Activated CD8-positive, alpha-beta memory T cell treated with anti-CD3 and anti-CD28 coated beads for 4 hours (primary cell): Measurements from ENCODE around the gene PDCD1LG2.

ENCODE experiments used
- DNase-seq, 2 donors: peaks; one replicate each; pipeline ENCODE4 v3.0.0-alpha.2; 2020; ENCODE audit warnings: low read depth in 2 of 2

The PDCD1LG2 gene

DNA sequence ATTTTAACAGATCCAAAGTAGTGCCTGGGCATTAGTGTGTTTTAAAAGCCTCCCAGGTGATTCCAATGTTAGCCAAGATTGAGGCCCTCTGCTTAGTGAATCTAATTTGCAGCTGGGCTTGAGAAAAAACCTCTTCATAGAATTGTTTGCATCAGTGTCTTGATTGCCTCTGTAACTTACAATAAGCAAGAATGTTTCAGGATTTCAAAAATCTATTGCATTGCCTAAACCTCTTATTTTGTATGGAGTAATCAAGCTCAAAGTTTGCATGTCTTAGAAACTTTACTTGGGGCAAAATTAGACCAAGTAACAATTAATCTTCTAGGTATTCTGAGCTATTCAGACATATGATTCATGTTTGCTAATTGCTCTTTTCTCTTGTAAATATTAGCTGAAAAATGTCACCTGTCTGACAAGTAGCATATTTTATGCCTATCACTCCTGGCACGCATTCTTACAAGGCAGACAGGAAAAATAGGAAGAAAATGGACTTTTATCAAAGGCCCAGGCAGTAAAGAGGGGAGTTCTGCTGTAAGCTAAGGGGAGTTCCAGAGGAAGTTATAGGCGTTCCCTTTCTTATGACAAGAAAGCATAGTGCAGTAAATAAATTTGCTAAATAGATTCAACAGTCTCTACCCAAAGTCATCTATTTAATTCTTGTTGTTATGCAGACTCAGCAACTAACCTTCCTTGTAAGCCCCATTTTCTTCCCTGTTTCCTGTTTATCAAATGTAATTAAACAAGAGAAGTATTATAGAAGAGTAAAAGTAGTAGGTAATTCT is 21.0 kb downstream of the PDCD1LG2 start:
- no peak for DNase-seq

DNA sequence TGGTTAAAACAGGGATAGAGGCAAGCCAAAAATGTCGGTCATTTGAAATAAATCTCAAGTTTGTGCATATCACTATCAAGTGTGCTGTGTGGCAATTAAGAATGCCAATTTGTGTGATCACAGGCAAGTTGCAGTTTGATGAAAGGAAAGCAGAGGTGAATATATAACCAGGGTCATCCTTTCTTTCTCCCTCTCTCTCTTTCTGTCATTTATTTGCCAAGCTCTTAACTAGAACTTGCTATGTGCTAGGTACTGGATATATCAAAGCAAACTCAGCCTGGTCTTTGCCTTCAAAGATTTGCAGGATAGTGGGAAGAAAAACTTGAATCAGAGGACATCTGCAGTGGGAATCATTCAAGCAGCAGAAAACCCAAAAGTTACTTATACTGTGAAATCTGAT is 22.0 kb downstream of the PDCD1LG2 start:
- no peak for DNase-seq

DNA sequence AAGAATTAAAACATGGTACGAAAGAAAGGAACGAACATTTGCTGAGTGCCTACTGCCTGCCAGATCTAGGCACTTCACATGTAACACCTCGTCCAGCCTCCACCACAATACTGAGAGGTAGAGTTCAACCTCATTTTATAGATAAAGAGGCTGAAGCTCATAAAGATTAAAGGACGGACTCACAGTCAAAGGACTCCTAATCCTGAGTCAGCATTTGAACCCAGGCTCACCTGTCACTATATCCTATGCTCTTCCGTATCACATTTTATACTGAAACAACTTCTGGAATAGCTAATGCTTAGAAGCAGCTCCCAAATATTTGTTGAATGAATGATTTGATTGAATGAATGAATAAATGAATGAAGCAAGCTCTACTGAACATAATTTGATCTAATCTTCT is 22.5 kb downstream of the PDCD1LG2 start:
- DNase-seq = no peak

DNA sequence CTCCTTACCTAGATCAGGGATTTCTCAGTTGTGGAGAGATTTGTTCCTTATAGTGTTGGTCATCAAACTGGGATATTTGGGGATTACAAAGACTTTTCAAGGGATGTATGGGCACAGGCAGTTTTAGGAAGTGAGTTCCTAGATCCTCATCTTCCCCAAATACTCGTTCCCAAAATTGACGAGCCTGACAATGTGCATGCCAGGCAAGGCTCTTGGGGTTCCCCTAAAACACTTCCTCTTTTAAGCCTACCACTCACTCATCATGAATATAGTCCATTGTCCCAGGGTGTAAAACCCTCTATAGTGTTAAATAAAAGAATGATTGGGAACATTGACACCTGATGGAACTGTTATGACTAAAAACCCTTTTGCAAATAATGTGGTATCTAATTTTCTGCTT is 26.4 kb downstream of the PDCD1LG2 start:
- DNase-seq = no peak

DNA sequence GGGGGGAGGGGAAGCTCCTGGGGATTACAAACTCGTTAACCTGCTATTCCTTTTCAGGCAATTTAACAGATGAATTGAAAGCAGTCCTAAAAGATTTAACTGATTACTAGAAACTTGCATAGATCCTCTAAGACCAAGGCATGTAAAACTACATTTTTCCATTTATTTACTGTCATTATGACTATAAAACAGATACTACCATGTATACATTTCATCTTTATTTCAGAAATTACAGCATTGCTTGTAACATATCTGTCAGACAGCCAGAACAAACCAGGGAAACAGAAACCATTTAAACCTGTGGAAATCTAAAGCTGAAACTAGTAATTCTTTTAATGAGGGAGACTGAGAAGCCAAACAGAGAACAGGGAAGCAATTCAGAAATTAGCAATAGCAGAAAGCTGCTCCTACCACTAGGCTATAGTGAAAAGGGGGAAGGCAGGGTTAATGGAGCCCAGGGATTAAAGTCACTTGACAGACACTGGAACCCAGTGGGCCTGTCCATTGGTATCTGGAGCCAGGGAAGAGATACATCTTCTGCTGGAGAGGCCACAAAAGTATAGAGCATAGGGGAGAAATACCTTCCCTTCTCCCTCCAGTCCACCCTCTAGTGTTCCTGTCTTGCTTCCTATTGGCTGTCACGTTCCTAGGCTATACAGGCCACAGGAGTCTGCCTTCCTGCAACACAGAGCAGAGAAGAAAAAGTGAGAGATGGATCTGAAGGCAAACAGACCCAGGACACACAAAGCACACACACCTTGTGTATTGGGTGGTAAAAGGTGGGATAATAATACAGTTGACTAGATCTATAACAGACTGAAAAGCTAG is 33.8 kb downstream of the PDCD1LG2 start:
- DNase-seq = no peak

DNA sequence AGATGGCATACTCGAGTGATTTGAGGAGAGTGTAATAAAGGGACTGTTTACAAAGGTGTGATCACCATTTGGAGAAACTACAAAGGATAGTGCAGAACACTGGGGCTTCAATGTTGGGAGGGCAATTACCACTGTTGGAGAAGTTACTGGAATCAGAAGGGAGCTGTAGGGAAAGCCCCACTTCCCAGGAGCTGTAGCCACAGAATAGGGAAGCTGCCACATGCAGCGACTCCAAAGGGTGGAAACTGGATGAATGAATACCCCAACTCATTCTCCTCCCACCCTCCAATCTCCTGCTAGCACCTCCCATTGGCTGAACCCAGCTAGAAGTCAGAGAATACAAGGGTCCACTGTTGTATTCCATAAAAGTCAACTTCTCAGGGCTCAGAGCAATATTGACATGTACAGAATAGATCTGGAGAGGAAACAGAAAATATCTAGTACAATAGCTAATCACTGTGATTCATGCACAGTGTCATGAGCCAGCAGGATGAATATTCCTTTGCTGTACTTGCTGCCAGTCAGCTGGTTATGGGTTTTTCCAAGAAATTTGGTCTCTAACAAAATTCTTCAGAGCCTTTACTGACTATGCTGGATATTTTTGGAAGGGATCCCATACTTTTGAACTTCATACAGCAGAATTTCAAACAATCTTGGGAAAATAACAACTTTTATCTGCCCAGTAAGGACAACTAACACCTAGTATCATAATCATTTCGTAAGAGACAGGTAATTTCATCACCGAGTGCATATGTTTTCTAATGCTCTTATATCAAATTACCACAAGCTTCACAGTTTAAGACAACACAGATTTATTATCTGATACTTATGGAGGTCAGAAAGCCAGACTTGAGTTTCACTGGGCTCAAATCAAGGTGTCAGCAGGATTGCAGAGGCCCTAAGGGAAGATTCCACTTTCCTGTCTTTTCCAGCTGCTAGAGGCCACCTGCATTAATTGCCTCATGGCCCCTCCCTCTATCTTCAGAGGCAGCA is 39.6 kb downstream of the PDCD1LG2 start:
- DNase-seq = no peak

DNA sequence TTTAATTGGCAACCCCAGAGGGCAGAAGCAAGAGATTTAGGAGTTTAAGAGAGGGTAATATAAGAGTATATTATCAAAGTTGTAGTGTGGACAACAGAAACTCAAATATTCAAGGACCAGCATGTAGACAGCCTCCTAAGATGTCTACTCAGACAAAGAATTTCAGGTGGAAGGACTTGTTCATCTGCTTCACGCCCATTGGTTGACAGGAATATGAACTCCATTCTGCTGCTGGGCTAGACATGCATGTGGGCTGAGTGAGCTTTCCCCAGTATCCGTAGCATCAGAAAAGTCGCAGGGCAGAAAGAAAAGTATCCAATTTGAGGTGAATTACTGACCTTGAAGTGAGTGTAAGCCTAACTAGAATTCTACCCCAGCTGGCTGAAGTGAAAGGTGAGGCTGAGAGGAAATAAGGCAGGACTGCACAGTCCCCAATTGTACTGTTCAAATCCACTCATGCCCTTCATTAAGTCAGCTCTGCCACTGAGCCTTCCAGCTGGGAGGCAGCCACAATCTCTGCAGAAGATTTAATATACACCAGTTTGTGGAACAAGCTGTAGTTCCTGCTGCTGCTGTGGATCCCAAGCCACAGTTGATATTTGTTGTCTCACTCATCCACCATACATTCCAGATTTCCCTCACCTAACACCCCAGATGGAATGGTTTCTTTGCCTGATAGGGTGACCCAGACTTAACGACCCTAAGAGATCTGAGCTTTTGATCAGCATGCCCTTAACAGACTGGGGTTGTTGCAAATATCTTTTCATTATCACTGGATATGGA is 41.2 kb downstream of the PDCD1LG2 start:
- no peak for DNase-seq

DNA sequence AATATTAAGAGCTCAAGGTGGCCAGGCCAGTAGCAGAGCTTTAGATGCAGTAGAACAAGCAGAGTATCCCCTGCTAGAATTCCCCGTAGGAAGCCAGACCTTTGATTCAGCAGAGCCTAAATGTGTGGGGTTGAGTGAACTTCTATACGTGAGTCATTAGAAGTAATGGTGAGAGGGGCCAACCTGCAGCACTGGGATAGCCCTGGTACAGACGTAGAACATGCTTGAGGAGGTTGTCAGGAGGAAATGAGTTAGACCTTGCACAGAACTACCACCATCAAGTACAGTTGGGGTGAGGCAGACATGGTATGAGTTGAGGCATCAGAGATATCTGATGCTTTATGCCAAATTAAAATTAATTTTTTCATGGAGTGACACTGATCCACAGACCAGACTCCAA is 42.0 kb downstream of the PDCD1LG2 start:
- no peak for DNase-seq

DNA sequence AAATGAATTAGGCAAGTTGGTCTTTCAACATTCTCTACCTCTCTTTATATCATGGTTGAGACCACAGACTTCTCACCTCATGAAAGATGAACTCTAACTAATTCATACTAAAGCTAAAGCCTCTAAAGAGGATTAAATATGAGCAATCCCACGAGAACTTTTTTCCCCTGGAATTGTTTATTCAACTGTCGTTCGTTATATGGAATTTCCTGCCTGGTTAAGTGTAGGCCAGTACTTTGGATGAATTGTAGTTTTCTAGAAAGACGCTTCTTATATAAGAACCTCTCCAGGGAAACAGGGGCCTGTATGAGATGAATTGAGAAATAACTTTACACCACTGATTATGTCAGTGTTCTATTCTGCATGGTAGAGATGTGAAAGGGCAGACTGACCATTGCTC is 42.9 kb downstream of the PDCD1LG2 start:
- DNase-seq = no peak

DNA sequence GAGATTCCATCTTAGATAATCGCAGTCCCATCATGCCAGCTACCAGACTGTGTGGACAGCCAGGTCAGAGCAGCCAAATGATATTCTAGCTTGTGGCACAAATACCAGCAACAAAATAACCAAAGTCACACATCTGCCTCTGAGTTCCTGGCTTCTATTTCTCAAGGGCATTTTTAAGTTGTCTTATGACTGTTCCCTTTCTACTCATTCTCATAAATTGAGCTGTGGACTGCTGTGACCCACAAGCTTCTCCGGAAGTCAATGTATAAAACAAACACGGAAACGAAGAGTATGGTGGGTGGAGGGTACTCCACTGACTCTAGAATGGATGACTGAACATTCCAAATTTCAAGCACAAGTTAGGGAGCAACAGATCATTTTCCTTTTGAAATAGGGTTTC is 43.9 kb downstream of the PDCD1LG2 start:
- no peak for DNase-seq

DNA sequence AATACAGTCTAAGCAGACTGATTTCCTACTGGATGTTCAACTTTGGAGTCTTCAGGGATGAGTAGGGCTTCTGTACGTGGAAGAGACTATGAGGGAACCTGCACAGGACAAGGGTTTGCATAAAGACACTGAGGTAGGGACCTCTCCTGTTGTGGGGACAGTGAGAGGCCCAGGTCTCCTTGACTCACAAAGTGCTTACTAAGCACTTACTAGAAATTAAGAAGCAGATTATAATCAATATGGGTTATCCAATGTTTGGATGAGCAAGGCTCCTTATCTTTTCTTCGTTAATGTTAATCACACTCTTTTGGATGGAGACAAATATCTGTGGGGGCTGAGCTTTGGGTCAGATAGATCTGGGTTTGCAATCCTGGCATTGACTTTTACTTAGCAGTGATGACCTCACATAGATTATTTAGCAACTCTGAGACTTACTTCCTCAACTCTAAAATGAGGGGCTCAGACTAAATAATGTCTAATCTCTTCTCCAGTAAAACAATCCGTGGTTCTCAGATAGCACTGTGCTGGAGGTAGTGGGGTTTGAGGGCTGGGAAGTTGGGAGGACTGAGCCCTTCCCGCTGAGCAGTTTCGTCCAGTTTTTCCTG is 45.9 kb downstream of the PDCD1LG2 start:
- no peak for DNase-seq

DNA sequence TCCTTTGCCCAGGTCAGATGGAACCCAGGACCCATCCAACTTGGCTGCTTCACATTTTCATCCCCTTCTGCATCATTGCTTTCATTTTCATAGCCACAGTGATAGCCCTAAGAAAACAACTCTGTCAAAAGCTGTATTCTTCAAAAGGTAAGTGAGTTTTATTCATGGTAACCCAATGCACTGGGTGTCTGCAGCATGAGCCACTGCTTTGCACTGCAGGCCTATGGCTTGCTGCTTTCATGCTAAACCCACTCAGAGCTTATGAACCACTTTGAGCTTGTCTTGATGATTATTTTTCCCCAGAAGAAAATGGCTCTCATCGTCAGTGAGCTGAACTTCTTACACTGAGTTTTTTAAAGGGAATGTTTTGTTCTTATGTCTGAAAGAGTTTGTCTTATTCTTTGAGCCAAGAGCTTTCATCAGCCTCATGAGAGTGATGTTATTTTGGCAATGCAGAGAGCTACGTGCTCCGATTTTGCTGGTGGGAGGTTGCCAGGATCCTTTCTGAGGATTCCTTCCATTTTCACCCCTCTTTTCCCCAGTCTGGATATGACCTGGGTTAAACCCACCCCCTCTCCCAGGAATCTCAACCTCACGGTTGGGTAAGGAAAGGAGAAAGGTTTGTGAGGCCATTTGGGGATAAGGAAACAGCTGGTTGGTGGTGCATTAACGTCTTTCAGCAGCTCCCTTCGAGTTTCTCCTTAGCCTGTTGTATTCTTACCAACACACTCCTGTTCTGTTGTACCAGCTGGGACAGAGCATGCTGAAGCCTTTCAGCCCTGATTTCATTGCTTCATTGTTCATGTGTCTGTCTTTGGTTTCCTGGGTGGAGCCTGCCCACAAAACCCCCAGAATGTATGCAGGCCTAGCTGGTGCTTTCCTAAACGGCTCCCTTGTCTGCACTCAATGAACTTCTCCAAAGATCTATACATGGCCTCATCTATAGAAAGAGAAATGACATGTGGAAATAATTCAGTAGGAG is 47.6 kb downstream of the PDCD1LG2 start:
- peak in 1 of 2 donors; percentile 11 for DNase-seq

DNA sequence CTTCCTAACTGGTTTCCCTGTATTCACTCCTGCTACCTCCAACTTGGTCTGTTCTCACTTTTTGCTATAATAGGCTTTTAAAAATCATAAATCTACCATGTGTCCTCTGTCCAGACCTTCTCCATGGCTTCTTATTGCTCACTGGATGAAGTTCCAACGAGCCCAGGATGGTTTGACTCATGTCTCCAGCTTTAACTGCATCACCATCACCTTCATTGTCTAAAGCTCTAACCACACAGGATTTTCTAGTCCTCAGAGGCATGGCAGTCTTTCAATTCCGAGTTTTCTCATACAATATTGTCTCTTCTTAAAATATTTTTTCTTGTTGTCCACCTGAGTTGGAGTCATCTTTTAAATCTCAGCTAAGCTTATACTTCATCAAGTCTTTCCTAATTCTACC is 49.3 kb downstream of the PDCD1LG2 start:
- no peak for DNase-seq

DNA sequence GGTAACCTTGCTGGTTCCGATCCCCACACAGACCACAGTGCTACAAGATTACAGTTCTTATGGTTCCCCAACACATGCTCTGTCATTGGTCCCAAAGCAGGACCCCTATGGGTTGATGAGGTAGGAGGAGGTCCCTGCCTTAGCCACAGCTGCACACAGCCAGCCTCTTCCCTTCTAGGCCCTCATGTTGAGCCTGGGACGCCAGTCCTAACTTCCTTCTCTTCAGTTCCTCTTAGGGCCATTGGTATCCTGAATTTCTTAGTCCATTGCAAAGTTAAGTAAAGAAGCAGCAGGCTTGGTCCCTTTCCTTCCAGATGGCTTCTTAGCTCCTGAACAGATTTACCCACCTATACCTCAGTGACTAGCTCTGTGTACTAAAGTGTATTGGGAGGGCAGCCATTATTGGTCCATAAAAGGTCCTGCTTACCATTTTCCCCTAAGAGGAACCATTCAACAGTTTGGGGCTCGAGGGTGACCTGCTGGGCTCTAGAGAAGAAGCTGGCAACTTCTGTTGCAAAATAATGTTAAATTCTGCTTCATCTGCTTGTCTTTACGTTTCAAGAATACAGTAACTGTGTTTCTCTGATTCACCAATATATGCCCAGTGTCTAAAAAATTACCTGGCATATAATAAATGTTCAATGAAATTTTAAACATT is 50.2 kb downstream of the PDCD1LG2 start:
- DNase-seq = no peak

DNA sequence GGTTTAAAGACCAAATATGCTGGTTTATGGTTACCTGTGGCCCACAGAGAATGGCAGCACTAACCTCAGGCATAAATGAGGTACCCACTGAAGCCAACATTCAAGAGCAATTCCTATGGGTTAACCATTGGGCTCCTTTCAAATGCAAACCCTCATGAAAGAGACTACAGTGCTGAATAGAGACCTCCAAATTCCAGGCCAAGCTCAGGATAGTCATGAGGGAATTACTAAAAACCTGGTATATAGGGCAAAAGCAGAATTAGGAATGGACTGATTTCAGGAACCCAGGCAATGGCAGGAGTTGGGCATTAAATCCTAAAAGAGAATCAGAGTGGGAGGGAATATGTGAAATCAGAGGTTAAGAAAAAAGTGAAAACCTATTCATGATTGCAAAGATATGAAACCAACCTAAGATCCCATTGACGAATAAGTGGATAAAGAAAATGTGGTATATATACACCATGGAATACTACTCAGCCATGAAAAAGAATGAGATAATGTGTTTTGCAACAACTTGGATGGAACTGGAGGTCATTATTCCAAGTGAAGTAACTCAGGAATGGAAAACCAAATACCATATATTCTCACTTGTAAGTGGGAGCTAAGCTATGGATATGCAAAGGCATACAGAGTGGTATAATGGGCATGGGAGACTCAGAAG is 51.6 kb downstream of the PDCD1LG2 start:
- DNase-seq = no peak

DNA sequence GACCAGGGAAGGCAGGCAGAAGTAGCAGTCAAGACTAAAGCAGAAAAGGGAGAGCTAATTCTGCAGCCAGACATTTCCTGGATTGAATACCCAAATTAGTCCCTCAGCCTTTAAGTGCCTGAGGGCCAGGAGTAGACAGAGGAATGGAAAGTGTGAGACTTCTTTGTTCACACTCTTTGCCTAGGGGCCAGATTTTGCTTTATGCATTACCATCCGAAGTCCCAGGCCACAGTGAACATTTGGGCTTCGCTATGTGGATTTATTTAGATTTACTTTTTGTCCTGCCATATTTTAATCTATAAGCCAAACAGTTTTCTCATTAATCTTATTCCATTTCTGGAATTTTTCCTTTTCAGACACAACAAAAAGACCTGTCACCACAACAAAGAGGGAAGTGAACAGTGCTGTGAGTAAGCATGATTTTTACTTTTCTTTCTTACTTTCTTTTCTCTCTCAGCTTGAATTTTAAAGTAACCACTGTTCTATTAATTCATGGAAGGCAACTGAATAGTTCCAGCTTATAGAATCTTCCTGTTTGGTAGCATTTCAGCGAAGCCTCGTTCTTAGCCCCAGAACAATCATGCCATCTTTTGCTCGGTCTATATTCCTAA is 52.6 kb downstream of the PDCD1LG2 start:
- DNase-seq = no peak

DNA sequence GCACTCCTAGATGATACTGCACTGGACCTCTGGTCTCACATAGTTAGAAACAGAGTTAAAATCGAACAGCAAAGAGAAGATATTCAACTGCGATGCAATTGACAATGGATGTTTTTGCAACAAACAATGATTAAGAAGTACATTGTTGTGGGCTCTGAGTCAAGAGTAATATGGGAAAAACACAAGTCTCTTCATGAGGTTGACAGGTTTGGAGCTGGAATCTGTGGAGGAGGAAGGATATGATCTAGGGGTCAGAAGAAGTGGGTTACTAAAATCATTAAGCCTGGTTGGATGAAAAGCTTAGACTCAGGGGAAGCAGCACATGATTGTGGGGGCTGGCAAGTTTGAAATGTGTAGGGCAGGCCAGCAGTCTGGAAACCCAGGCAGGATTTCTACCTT is 53.1 kb downstream of the PDCD1LG2 start:
- no peak for DNase-seq

DNA sequence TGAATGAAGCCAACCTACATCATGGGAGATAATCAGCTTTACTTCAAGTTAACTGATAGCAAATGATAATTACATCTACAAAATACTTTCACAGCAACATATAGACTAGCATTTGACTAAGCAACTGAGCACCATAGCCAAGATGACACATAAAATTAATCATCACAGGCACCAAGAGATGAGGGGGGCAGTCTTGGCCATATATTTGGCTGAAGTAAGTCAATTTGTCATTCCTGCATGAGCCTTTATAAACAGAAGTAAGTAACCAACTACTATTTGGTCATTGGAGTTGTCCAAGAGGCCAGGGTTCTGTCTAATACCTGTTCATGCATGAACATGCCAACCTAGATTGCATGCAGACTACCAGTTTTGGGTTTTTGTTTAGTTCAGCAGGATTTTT is 53.6 kb downstream of the PDCD1LG2 start:
- DNase-seq = no peak
